ENCODE measurements around the gene PPP1R10.

DNA sequence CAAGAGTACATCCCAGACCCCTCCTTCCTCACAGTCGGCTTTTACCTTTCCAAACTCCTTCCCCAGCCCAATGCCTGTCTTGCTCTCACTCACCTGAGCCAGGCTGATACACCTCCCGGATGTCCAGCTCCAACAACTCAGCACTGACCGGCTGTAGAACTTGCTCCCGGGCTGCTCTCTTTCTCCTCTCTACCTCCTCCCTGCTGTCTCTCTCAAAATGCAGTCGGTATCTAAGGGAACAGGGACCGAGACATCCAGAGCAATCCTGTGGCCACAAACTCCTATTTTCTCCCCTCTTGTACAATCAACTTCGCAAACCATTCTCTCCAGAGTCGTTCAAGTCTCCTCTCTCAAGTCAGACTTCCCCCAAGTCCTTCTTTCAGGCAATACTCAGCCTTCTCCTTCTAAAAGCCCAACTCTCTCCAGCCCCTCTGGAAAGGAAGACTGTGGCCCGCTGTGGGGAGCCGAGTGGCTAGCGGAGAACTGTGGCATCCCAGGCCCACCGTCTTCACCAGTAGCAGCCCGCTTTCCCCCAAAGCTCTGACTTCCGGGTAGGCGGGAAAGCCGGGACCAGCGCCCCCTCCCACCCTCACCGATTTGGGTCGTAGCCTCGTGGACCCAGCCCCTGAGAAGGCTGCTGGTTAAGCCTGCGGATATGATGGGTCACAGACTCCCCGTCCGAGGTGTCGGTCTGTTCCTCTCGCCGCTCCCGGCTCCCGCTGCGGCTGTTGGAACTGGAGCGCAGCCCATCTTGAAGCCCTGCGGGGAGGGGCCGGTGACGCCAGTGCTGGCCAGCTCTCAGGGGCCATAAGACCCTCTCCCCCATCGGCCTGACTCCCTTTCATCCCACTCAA lies 61.9 kb downstream of the PPP1R10 start:
- TF ChIP-seq, protein P1, sequence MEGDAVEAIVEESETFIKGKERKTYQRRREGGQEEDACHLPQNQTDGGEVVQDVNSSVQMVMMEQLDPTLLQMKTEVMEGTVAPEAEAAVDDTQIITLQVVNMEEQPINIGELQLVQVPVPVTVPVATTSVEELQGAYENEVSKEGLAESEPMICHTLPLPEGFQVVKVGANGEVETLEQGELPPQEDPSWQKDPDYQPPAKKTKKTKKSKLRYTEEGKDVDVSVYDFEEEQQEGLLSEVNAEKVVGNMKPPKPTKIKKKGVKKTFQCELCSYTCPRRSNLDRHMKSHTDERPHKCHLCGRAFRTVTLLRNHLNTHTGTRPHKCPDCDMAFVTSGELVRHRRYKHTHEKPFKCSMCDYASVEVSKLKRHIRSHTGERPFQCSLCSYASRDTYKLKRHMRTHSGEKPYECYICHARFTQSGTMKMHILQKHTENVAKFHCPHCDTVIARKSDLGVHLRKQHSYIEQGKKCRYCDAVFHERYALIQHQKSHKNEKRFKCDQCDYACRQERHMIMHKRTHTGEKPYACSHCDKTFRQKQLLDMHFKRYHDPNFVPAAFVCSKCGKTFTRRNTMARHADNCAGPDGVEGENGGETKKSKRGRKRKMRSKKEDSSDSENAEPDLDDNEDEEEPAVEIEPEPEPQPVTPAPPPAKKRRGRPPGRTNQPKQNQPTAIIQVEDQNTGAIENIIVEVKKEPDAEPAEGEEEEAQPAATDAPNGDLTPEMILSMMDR (IDR thresholded peaks at IDR 0.05) = no peak
- no peak for TF ChIP-seq POLR2A (IDR thresholded peaks at IDR 0.05)
- no peak for TF ChIP-seq POLR2AphosphoS5 (IDR thresholded peaks at IDR 0.05)

Measured in breast epithelium (tissue), 3 donors.